BLaER1 treated with 17β-estradiol and CSF1 and Interleukin-3, amounts not matched to agents 10 nM and 100 nM (cell line): ENCODE data around the gene CMKLR1.

Experiments used
- H3K27ac ChIP-seq, 11 experiments: shearing (Covaris generic); formaldehyde crosslinking; 2 replicates each; pipeline ENCODE4 v1.8.1; 2022
- H3K27me3 ChIP-seq, 11 experiments: shearing (Covaris generic); formaldehyde crosslinking; 2 replicates each; pipeline ENCODE4 v1.8.1; 2022
- H3K36me3 ChIP-seq, 11 experiments: shearing (Covaris generic); formaldehyde crosslinking; 2 replicates each; pipeline ENCODE4 v1.8.1; 2022
- H3K4me1 ChIP-seq, 10 experiments: shearing (Covaris generic); formaldehyde crosslinking; 2 replicates each; pipeline ENCODE4 v1.8.1; 2022
- H3K4me2 ChIP-seq, 11 experiments: shearing (Covaris generic); formaldehyde crosslinking; 2 replicates each; pipeline ENCODE4 v1.8.1; 2022
- H3K4me3 ChIP-seq, 10 experiments: shearing (Covaris generic); formaldehyde crosslinking; 2 replicates each; pipeline ENCODE4 v1.8.1; 2022
- H3K9ac ChIP-seq, 11 experiments: shearing (Covaris generic); formaldehyde crosslinking; 2 replicates each; pipeline ENCODE4 v1.8.1; 2022
- H3K9me3 ChIP-seq, 11 experiments: shearing (Covaris generic); formaldehyde crosslinking; replicated peaks in 1 of 11; 2 replicates each; pipeline ENCODE4 v1.8.1; 2022
- H4K20me1 ChIP-seq, 11 experiments: shearing (Covaris generic); formaldehyde crosslinking; 2 replicates each; pipeline ENCODE4 v1.8.1; 2022
- Cebpa-rat ChIP-seq, 11 experiments: shearing (Covaris generic); IDR thresholded peaks; 2 replicates each; pipeline ENCODE4 v1.8.1; 2022

Gene CMKLR1

GRCh38 chr12:108320507-108321293, 18.4 kb downstream of the CMKLR1 start:
- peaks cover 0 to 76% (median 47%) of the 10 kb centered on the region in 11 experiments; a peak in 13 of 22 replicates for H4K20me1 ChIP-seq
- H3K27ac ChIP-seq, result 0 out of 22 replicates have a peak overlapping the region, but pooled peaks of 1 of the 11 experiments have one; percentile 15
- peak overlapping the region in 5 of 11 experiments; percentile 22 to 85 (median 75); a peak in 10 of 22 replicates for H3K4me2 ChIP-seq
- H3K4me3 ChIP-seq, result 0 out of 20 replicates have a peak overlapping the region, but pooled peaks of 1 of the 10 experiments have one; percentile 6
- no peak for TF ChIP-seq Cebpa-rat (IDR thresholded peaks at IDR 0.05)
- H3K27me3 ChIP-seq, result peaks cover 26 to 100% (median 96%) of the 10 kb centered on the region in 11 experiments; a peak in 21 of 22 replicates
- H3K4me1 ChIP-seq, result peaks cover 25 to 98% (median 32%) of the 10 kb centered on the region in 10 experiments
- peak overlapping the region in 3 of 11 experiments; percentile 35 to 48 (median 39); a peak in 3 of 22 replicates for H3K9ac ChIP-seq
- peaks cover 0 to 6% (median 0%) of the 10 kb centered on the region in 11 experiments; a peak in 1 of 22 replicates for H3K9me3 ChIP-seq
- peaks cover 0 to 91% (median 0%) of the 10 kb centered on the region in 11 experiments; a peak in 6 of 22 replicates for H3K36me3 ChIP-seq

- peak overlapping the region in 3 of 11 experiments; percentile 75 to 85 (median 85); a peak in 4 of 22 replicates for H3K4me2 ChIP-seq
- TF ChIP-seq Cebpa-rat (IDR thresholded peaks at IDR 0.05), result no peak
- peaks cover 25 to 98% (median 36%) of the 10 kb centered on the region in 10 experiments for H3K4me1 ChIP-seq
Observed at GRCh38 chr12:108319277-108320234, 19.6 kb downstream of the CMKLR1 start.

DNA sequence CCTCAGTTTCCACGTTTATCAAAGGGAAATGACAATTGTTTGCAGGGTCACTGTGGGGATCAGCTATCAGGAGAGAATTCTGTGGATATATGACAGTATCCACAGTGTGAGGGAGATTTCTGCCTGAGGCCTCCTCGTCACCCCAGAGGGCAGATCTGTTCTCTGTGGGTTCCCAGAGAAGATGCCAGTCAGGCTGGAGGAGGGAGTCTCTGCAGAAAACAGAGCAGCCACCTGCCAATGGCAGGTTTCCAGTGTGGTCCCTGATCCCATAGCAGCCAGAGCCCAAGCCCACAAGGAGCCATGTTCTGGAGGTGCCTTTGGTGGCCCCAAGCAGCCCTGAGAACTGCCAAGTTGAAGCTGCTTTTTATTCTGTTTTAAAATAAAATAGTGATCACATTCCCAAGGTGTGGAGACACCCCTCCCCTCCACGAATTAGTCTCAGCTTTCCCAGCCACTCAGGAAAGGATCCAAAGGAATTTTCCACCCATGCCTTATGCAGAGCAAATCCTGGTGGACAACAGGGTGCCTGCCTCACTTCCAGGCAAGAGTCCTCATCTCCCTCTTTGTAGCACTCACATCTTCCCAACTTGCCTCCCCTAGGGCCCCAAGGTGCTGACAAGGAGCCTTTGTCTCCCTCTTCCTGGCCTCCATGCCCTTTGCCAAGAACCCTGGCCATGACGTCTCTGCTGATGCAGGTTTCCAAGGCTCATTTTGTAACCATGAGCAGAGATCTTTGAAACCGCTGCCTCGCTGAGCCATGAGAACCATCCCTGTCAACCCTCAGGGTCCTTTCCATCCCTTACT, 20.4 kb downstream of the CMKLR1 start:
- Histone ChIP-seq H3K27ac (no peak overlapping the region), H3K36me3 (peaks cover 0 to 75% (median 0%) of the 10 kb centered on the region in 11 experiments; a peak in 6 of 22 replicates), H3K9me3 (peaks cover 0 to 6% (median 0%) of the 10 kb centered on the region in 11 experiments; a peak in 1 of 22 replicates), H4K20me1 (peaks cover 0 to 56% (median 28%) of the 10 kb centered on the region in 11 experiments; a peak in 12 of 22 replicates), H3K4me1 (peaks cover 25 to 97% (median 36%) of the 10 kb centered on the region in 10 experiments), H3K4me2 (peak overlapping the region in 2 of 11 experiments; percentile 15 to 23; a peak in 3 of 22 replicates), H3K27me3 (peaks cover 16 to 87% (median 78%) of the 10 kb centered on the region in 11 experiments; a peak in 21 of 22 replicates), H3K9ac (peak overlapping the region in 1 of 11 experiments; percentile 20; a peak in 1 of 22 replicates), H3K4me3 (no peak overlapping the region)
- TF ChIP-seq Cebpa-rat (IDR thresholded peaks at IDR 0.05), result no peak

More at GRCh38 chr12:108319277-108320234, 19.6 kb downstream of the CMKLR1 start:
- Histone ChIP-seq H4K20me1 (peaks cover 0 to 65% (median 37%) of the 10 kb centered on the region in 11 experiments; a peak in 13 of 22 replicates), H3K36me3 (peaks cover 0 to 84% (median 0%) of the 10 kb centered on the region in 11 experiments; a peak in 6 of 22 replicates), H3K9ac (peak overlapping the region in 1 of 11 experiments; percentile 20; a peak in 1 of 22 replicates), H3K27me3 (peaks cover 24 to 95% (median 87%) of the 10 kb centered on the region in 11 experiments; a peak in 21 of 22 replicates), H3K9me3 (peaks cover 0 to 6% (median 0%) of the 10 kb centered on the region in 11 experiments; a peak in 1 of 22 replicates), H3K27ac (no peak overlapping the region), H3K4me3 (no peak overlapping the region)

DNA sequence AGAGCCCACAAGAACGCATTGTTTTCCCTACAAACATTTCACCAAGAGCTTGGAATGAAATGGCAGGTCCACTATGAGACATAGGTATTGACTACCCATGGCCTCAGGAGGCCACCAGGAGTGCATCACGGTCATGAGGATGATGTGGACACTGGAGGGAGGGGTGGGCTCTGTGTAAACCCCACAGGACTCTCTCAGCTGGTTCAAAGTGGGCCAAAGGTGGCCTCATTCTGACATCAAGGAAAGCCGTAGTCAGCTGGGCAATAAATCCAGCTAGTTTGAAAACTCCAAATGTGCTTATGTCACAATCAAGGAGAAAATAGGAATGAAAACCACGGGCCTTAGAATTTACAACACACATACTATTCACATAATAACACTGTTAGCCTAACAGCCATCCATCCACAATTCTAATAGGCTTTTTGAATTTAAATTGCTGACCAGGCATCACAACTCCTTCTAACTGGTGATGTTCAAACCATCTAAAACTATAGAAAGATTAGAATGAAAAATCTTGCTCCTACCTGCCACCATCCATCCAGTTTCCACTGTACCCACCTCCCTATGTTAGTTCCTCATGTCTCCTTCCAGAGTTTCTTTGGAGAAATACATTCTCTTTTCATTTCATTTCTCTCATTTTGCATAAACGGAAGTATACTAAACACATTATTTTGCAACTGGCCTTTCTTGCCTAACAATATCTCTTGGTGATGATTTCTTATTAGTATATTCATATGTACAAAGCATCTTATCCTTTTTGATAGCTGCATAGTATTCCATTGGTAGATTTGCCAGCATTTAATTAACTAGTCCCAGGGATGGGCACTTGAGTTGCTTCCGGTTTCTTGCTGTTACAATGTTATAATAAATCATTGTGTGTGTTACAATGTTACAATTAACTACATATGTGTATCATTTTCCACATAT, 21.5 kb downstream of the CMKLR1 start:
- Histone ChIP-seq H3K9ac (0 out of 22 replicates have a peak overlapping the region, but pooled peaks of 1 of the 11 experiments have one; percentile 74), H3K4me2 (peak overlapping the region in 3 of 11 experiments; percentile 89 to 91 (median 90); a peak in 7 of 22 replicates), H3K36me3 (peaks cover 0 to 64% (median 0%) of the 10 kb centered on the region in 11 experiments; a peak in 6 of 22 replicates), H3K27me3 (peaks cover 5 to 76% (median 67%) of the 10 kb centered on the region in 11 experiments; a peak in 21 of 22 replicates), H3K4me3 (no peak overlapping the region; a peak in 1 of 20 replicates), H3K9me3 (peaks cover 0 to 2% (median 0%) of the 10 kb centered on the region in 11 experiments; a peak in 1 of 22 replicates), H3K4me1 (peaks cover 36 to 96% (median 45%) of the 10 kb centered on the region in 10 experiments), H3K27ac (peak overlapping the region in 3 of 11 experiments; percentile 89 to 95 (median 89); a peak in 4 of 22 replicates), H4K20me1 (peaks cover 0 to 45% (median 18%) of the 10 kb centered on the region in 11 experiments; a peak in 10 of 22 replicates)
- TF ChIP-seq Cebpa-rat (IDR thresholded peaks at IDR 0.05), result no peak

- Histone ChIP-seq H3K27me3 (peaks cover 0 to 73% (median 61%) of the 10 kb centered on the region in 11 experiments; a peak in 19 of 22 replicates), H3K4me3 (peak overlapping the region in 1 of 10 experiments; percentile 7; a peak in 1 of 20 replicates), H3K9me3 (no peaks in the 10 kb centered on the region), H3K27ac (peak overlapping the region in 6 of 11 experiments; percentile 25 to 96 (median 89); a peak in 10 of 22 replicates), H3K36me3 (peaks cover 0 to 55% (median 0%) of the 10 kb centered on the region in 11 experiments; a peak in 6 of 22 replicates), H3K4me2 (peak overlapping the region; percentile 17 to 96 (median 89); a peak in 21 of 22 replicates), H3K4me1 (peaks cover 36 to 96% (median 53%) of the 10 kb centered on the region in 10 experiments), H3K9ac (peak overlapping the region in 5 of 11 experiments; percentile 43 to 74 (median 67); a peak in 9 of 22 replicates), H4K20me1 (peaks cover 0 to 41% (median 12%) of the 10 kb centered on the region in 11 experiments; a peak in 10 of 22 replicates)
- no peak for TF ChIP-seq Cebpa-rat (IDR thresholded peaks at IDR 0.05)
Observed at GRCh38 chr12:108316176-108317086, 22.7 kb downstream of the CMKLR1 start.
